CD1c-positive myeloid dendritic cell (primary cell): ENCODE results near the gene VPS13D.
"Not testable (repeated sequence)": the region's sequence is repeated elsewhere in the genome, so short reads cannot be mapped to it uniquely, and the experiment has no call there.

Source experiments
- DNase-seq: peaks from one replicate; pipeline ENCODE4 v3.0.0-alpha.2; 2016; ENCODE audit errors: extremely low spot score

The VPS13D gene

GRCh38 chr1:12515234-12515633, 285.4 kb downstream of the VPS13D start:
- DNase-seq: no peak

GRCh38 chr1:12516741-12517140, 286.9 kb downstream of the VPS13D start:
- DNase-seq: no peak

GRCh38 chr1:12518931-12519692, 289.3 kb downstream of the VPS13D start:
- no peak for DNase-seq

GRCh38 chr1:12519693-12520364, 290.0 kb downstream of the VPS13D start:
- no peak for DNase-seq

- no peak for DNase-seq
These were observed 291.3 kb downstream of the VPS13D start for GRCh38 chr1:12521096-12521495.

GRCh38 chr1:12522780-12523179, 292.9 kb downstream of the VPS13D start:
- not testable (repeated sequence) for DNase-seq

GRCh38 chr1:12524266-12524665, 294.4 kb downstream of the VPS13D start:
- DNase-seq: no peak

GRCh38 chr1:12525311-12526181, 295.7 kb downstream of the VPS13D start:
- peak; percentile 14 for DNase-seq

GRCh38 chr1:12527564-12527963, 297.7 kb downstream of the VPS13D start:
- DNase-seq: no peak

GRCh38 chr1:12528021-12528852, 298.4 kb downstream of the VPS13D start:
- DNase-seq: peak; percentile 5

- no peak for DNase-seq
These were observed 299.9 kb downstream of the VPS13D start for GRCh38 chr1:12529640-12530174.

- no peak for DNase-seq
These were observed 300.8 kb downstream of the VPS13D start for GRCh38 chr1:12530462-12531178.

GRCh38 chr1:12531179-12531499, 301.3 kb downstream of the VPS13D start:
- DNase-seq: no peak

GRCh38 chr1:12532405-12533315, 302.8 kb downstream of the VPS13D start:
- DNase-seq: no peak

- DNase-seq: no peak
These were observed 306.3 kb downstream of the VPS13D start for GRCh38 chr1:12536023-12536639.

- no peak for DNase-seq
These were observed 307.5 kb downstream of the VPS13D start for GRCh38 chr1:12537294-12537693.

- DNase-seq: no peak
These were observed 308.2 kb downstream of the VPS13D start for GRCh38 chr1:12537906-12538461.

- not testable (repeated sequence) for DNase-seq
These were observed 308.7 kb downstream of the VPS13D start for GRCh38 chr1:12538536-12538935.

- no peak for DNase-seq
These were observed 309.5 kb downstream of the VPS13D start for GRCh38 chr1:12539320-12539704.
